ENCODE results near the gene RCBTB2. TPM values are rescaled to one million over a fixed set of nuclear protein-coding genes. Genes with fewer than 3 reads are reported as not detected.

RCBTB2 gene
- total RNA-seq, 1 donor from 2014 or later = 1.8 TPM

DNA sequence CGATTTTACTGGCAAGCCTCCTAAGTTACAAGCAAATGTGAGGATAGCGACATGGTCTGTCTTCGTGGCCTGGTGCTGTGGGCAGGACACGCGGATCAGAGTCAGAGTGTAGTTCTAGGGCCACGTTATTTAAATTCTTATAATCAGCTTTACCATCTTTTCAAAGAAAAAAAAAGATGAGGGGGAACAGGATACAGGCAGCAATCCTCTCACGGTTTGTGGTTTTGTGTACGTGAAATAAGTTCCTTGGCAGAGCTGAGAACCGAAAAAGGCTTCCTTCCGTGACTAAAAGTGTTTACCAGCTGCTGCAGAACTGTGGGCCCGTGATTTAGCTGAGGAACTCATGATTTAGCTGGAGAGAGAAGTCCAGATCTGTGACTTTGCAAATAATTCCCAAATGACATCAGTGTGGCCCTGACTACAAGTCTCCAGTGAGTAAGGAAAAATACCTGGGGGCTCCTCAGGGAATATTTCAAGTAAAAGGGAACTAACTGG is 27.2 kb downstream of the RCBTB2 start:
- Histone ChIP-seq H3K36me3 (ENCODE audit: control insufficient read depth, insufficient read depth, low read length) (no peaks in the 10 kb centered on the region), H3K4me3 (ENCODE audit: low read depth, low read length) (no peak overlapping the region), H3K27me3 (ENCODE audit: control insufficient read depth, insufficient read depth, low read length) (no peaks in the 10 kb centered on the region)
- TF ChIP-seq, protein P1, sequence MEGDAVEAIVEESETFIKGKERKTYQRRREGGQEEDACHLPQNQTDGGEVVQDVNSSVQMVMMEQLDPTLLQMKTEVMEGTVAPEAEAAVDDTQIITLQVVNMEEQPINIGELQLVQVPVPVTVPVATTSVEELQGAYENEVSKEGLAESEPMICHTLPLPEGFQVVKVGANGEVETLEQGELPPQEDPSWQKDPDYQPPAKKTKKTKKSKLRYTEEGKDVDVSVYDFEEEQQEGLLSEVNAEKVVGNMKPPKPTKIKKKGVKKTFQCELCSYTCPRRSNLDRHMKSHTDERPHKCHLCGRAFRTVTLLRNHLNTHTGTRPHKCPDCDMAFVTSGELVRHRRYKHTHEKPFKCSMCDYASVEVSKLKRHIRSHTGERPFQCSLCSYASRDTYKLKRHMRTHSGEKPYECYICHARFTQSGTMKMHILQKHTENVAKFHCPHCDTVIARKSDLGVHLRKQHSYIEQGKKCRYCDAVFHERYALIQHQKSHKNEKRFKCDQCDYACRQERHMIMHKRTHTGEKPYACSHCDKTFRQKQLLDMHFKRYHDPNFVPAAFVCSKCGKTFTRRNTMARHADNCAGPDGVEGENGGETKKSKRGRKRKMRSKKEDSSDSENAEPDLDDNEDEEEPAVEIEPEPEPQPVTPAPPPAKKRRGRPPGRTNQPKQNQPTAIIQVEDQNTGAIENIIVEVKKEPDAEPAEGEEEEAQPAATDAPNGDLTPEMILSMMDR (IDR thresholded peaks at IDR 0.05; ENCODE audit: insufficient read depth, low read length, severe bottlenecking) = no peak
- DNase-seq (ENCODE audit: low read depth) (peak; percentile 30), FAIRE-seq (no peak)

DNA sequence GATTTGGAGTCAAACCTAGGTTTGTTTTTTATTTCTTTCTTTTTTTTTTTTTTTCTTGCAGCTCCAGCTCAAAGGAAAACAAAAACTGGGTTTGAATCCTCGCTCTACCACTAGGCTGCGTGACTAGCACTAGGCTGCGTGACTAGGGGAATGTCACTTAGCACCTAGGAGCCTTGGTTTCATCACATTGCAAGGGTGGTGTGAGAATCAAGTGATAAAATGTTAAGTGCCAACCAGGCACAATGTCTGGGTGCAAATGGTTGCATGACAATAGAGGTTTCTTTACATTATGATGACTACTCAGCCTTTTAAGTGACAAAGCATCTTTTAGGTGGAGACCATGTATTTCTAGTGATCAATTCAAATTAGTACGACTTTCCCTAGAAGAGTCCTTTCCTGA is 27.9 kb downstream of the RCBTB2 start:
- Histone ChIP-seq H3K4me3 (ENCODE audit: low read depth, low read length) (no peak overlapping the region), H3K36me3 (ENCODE audit: control insufficient read depth, insufficient read depth, low read length) (no peaks in the 10 kb centered on the region), H3K27me3 (ENCODE audit: control insufficient read depth, insufficient read depth, low read length) (no peaks in the 10 kb centered on the region)
- FAIRE-seq (no peak), DNase-seq (ENCODE audit: low read depth) (peak; percentile 17)
- TF ChIP-seq, protein P1 (IDR thresholded peaks at IDR 0.05; ENCODE audit: insufficient read depth, low read length, severe bottlenecking) = no peak

DNA sequence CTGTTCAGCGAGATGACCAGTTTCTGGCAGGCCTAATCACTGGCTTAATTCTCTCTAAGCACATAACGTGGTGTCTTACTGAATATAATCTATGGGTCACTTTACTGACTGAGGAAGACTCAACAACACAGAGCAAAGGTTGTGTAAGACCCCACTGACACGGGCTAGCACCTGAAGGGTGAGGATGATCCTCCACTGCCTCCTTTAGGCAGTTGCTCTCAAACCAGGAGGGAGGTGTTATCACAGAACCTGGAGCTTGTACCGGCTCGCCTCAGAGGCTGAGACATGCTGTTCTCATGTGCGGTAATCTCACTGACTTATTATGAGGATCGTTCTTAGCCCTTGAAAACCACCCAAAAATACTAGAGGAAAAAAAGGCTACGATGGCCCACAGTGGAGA is 28.3 kb downstream of the RCBTB2 start:
- FAIRE-seq (no peak), DNase-seq (ENCODE audit: low read depth) (peak; percentile 73)
- H3K4me3 ChIP-seq (ENCODE audit: low read depth, low read length) = no peak overlapping the region
- no peaks in the 10 kb centered on the region for H3K36me3 ChIP-seq (ENCODE audit: control insufficient read depth, insufficient read depth, low read length)
- no peaks in the 10 kb centered on the region for H3K27me3 ChIP-seq (ENCODE audit: control insufficient read depth, insufficient read depth, low read length)
- TF ChIP-seq, protein P1 (IDR thresholded peaks at IDR 0.05; ENCODE audit: insufficient read depth, low read length, severe bottlenecking) = peak; percentile 4

DNA sequence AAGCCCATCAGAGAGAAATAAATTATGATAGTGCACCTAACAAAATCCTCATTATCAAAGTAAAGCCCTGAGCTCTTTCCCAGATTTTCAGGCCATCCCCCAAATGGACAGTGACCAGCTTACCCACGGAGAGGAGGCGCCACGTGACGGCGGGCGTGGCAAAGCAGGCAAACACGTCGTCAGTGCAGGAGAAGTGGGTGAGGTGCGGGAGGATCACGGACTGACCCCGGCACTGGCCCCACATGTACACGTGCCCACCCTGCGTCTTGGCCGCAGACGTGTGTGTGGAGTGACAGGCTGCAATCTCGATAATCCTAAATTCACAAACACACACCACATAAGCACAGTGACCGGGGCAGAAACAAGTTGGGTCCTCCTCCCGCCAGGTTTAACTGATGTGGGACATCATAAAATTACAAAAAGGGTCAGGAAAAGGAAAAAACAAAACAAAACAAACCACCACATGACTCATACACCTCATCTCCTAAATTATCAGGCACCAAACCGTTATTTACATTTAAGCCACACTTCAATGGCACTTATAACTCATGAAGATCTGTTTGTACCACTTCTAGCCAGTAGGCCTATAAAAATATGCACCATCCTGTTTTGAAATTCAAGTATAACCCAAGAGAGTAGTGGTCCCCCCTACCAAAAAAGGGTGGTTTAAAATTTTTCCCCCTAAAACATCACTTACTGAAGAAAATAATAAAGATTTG is 30.1 kb downstream of the RCBTB2 start:
- Histone ChIP-seq H3K4me3 (ENCODE audit: low read depth, low read length) (no peak overlapping the region), H3K36me3 (ENCODE audit: control insufficient read depth, insufficient read depth, low read length) (no peaks in the 10 kb centered on the region), H3K27me3 (ENCODE audit: control insufficient read depth, insufficient read depth, low read length) (no peaks in the 10 kb centered on the region)
- TF ChIP-seq, protein P1 (IDR thresholded peaks at IDR 0.05; ENCODE audit: insufficient read depth, low read length, severe bottlenecking) = no peak
- FAIRE-seq = no peak
- DNase-seq (ENCODE audit: low read depth) = no peak

DNA sequence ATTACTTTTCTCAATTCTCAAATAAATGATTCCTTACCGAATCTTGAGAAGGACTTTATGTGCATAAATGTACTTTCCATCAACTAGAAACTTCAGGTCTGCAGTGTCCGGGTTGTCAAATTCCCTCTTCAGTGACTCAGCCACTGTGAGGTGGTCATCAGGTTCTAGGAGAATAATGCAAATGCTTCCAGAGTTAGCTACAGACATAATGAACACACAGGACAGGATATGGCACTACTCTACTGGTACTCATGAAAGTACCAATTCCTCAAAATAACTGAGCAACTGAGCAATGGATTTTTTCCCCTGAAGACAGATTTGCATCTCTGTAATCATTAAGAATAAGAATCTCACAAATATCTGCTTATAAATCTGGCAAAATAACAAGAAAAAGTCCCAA is 31.2 kb downstream of the RCBTB2 start:
- DNase-seq (ENCODE audit: low read depth) = peak; percentile 22
- TF ChIP-seq, protein P1 (IDR thresholded peaks at IDR 0.05; ENCODE audit: insufficient read depth, low read length, severe bottlenecking) = no peak
- Histone ChIP-seq H3K27me3 (ENCODE audit: control insufficient read depth, insufficient read depth, low read length) (no peaks in the 10 kb centered on the region), H3K36me3 (ENCODE audit: control insufficient read depth, insufficient read depth, low read length) (no peaks in the 10 kb centered on the region), H3K4me3 (ENCODE audit: low read depth, low read length) (no peak overlapping the region)
- no peak for FAIRE-seq

All from bronchial epithelial cell (primary cell).